ENCODE data around the gene SLC13A2. TPM values are rescaled to one million over a fixed set of nuclear protein-coding genes. Genes with fewer than 3 reads are reported as not detected.
"Not testable (repeated sequence)": the region's sequence is repeated elsewhere in the genome, so short reads cannot be mapped to it uniquely, and the experiment has no call there.

Gene SLC13A2
- total RNA-seq, 1 donor from 2014 or later: not detected

GRCh38 chr17:28518578-28518977 is 45.1 kb downstream of the SLC13A2 start:
- DNase-seq: no peak

GRCh38 chr17:28519236-28519635 is 45.8 kb downstream of the SLC13A2 start:
- no peak for DNase-seq

- DNase-seq: no peak
Measured at GRCh38 chr17:28520687-28521086, 47.2 kb downstream of the SLC13A2 start.

- no peak for DNase-seq
Measured at GRCh38 chr17:28521311-28522085, 48.1 kb downstream of the SLC13A2 start.

- not testable (repeated sequence) for DNase-seq
Measured at GRCh38 chr17:28522281-28522680, 48.8 kb downstream of the SLC13A2 start.

- no peak for DNase-seq
Measured at GRCh38 chr17:28523186-28523585, 49.7 kb downstream of the SLC13A2 start.

GRCh38 chr17:28523876-28524275 is 50.4 kb downstream of the SLC13A2 start:
- no peak for DNase-seq

GRCh38 chr17:28524476-28525424 is 51.3 kb downstream of the SLC13A2 start:
- no peak for DNase-seq

- DNase-seq: no peak
Measured at GRCh38 chr17:28526381-28526780, 52.9 kb downstream of the SLC13A2 start.

GRCh38 chr17:28527181-28527681 is 53.8 kb downstream of the SLC13A2 start:
- DNase-seq: no peak

GRCh38 chr17:28527859-28528258 is 54.4 kb downstream of the SLC13A2 start:
- no peak for DNase-seq

- DNase-seq: no peak
Measured at GRCh38 chr17:28528327-28529012, 55.0 kb downstream of the SLC13A2 start.

- no peak for DNase-seq
Measured at GRCh38 chr17:28529013-28529400, 55.6 kb downstream of the SLC13A2 start.

GRCh38 chr17:28530250-28530649 is 56.8 kb downstream of the SLC13A2 start:
- DNase-seq: no peak

GRCh38 chr17:28530926-28531325 is 57.5 kb downstream of the SLC13A2 start:
- no peak for DNase-seq

GRCh38 chr17:28532050-28532960 is 58.9 kb downstream of the SLC13A2 start:
- no peak for DNase-seq

GRCh38 chr17:28533091-28533807 is 59.8 kb downstream of the SLC13A2 start:
- DNase-seq: no peak

- no peak for DNase-seq
Measured at GRCh38 chr17:28534740-28535375, 61.4 kb downstream of the SLC13A2 start.

- DNase-seq: no peak
Measured at GRCh38 chr17:28536532-28537218, 63.2 kb downstream of the SLC13A2 start.

GRCh38 chr17:28537219-28537610 is 63.8 kb downstream of the SLC13A2 start:
- no peak for DNase-seq
